ENCODE measurements around the gene BCL7B. TPM values are rescaled to one million over a fixed set of nuclear protein-coding genes. Genes with fewer than 3 reads are reported as not detected.

BCL7B gene
- total and polyA plus RNA-seq, 8 donors: 27.9 to 57.8 (median 33.5) TPM

DNA sequence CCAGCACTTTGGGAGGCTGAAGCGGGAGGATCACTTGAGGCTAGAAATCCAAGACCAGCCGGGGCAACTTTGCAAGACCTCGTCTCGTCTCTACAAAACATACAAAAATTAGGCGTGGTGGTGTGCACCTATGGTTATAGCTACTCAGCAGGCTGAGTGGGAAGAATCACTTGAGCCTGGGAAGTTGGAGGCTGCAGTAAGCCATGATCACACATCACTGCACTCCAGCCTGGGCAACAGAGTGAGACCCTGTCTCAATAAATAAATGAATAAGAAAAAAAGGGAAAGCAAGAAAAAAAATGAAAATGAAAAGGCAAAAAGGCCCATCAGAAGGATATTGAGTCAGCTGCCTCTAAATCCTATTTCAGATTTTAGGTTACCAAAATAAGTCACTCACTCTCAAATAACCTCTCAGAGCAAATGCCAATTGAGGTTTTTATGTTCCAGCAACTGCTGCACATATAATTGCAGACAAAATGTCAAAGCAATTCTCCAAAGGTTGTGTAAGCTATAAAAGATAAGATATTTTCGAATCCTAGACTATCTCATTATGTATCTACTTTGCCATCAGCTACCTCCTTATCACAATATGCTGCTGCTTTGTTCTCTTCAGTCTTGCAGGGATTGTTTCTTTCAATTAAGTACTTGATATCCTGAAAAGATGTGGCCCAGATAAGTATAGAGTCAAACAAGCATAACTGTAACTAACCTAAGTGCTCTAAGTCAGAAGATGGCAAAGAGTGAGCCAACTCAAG lies 40.1 kb downstream of the BCL7B start:
- ATAC-seq: no peak

DNA sequence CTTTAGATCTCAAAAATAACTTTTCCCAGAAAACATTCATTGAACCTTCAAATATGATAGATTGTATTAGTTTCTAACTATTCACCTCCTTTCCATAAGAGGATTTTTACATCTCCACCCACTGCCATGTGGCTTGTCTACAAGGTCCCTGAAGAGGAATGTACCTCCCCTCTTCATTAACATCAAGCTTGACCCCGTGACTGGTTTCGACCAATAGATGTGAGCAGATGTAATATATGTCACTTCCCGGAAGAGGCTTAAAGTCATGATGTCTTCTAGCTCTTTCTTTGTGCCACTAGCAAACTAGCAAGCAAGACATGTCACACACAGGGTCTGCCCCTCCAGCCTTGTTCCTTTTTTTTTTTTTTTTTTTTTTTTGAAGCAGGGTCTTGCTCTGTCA lies 42.3 kb downstream of the BCL7B start:
- Histone ChIP-seq H3K27me3 (no peaks in the 10 kb centered on the region), H3K27ac (no peak overlapping the region), H3K36me3 (peaks cover 0 to 61% of the 10 kb centered on the region in 2 donors), H3K4me1 (peaks cover 25 to 31% of the 10 kb centered on the region in 2 donors), H3K4me3 (no peak overlapping the region), H3K9me3 (no peaks in the 10 kb centered on the region)
- TF ChIP-seq, protein P1, sequence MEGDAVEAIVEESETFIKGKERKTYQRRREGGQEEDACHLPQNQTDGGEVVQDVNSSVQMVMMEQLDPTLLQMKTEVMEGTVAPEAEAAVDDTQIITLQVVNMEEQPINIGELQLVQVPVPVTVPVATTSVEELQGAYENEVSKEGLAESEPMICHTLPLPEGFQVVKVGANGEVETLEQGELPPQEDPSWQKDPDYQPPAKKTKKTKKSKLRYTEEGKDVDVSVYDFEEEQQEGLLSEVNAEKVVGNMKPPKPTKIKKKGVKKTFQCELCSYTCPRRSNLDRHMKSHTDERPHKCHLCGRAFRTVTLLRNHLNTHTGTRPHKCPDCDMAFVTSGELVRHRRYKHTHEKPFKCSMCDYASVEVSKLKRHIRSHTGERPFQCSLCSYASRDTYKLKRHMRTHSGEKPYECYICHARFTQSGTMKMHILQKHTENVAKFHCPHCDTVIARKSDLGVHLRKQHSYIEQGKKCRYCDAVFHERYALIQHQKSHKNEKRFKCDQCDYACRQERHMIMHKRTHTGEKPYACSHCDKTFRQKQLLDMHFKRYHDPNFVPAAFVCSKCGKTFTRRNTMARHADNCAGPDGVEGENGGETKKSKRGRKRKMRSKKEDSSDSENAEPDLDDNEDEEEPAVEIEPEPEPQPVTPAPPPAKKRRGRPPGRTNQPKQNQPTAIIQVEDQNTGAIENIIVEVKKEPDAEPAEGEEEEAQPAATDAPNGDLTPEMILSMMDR (IDR thresholded peaks at IDR 0.05): no peak
- ATAC-seq (no peak), DNase-seq (no peak)
- intact Hi-C loops (cut with DNase I): no loop called here

More for the DNA sequence above, 40.1 kb downstream of the BCL7B start:
- H3K4me3 ChIP-seq: no peak overlapping the region
- intact Hi-C loops (cut with DNase I): no loop called here
- no peak overlapping the region for H3K27ac ChIP-seq
- H3K36me3 ChIP-seq: peaks cover 0 to 50% of the 10 kb centered on the region in 2 donors
- H3K9me3 ChIP-seq: no peaks in the 10 kb centered on the region
- no peak for DNase-seq
- TF ChIP-seq, protein P1 (IDR thresholded peaks at IDR 0.05): no peak
- H3K4me1 ChIP-seq: peaks cover 28 to 43% of the 10 kb centered on the region in 2 donors
- H3K27me3 ChIP-seq: no peaks in the 10 kb centered on the region

DNA sequence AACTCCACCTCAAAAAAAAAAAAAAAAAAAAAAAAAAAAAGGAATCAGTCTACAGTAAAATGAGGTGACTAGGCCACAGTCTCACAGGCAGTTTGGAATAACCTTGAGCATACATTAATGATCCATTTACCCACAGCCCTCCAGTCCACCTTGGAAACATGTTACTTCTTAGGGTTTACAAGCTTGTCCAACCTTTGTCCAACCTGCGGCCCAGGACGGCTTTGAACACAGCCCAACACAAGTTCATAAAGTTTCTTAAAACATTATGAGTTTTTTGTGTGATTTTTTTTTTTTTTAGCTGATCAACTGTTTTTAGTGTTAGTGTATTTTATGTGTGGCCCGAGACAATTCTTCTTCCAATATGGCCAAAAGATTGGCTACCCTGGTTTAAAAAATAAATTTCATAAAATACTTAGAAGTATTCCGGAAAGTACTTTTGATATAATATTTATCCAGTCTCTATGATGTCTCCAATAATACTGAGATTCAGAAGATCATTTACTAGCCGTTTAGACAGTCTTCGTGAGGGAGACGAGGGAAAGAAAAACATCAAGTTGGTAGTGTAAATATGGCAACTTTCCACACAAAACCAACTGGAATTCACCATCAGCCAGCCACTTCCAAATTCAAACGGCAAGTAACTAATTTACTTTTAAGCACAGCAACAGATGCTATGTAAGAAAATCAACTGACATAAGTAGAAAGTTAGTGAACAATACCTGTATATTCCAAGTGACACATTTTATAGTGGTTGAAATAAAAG lies 45.3 kb downstream of the BCL7B start:
- Histone ChIP-seq H3K9me3 (no peaks in the 10 kb centered on the region), H3K4me1 (peaks cover 0 to under 1% of the 10 kb centered on the region in 2 donors), H3K4me3 (no peak overlapping the region), H3K27ac (no peak overlapping the region), H3K36me3 (peaks cover 0 to 81% of the 10 kb centered on the region in 2 donors), H3K27me3 (no peaks in the 10 kb centered on the region)
- no peak for DNase-seq
- no peak for ATAC-seq
- intact Hi-C loops (cut with DNase I): no loop called here
- TF ChIP-seq, protein P1 (IDR thresholded peaks at IDR 0.05): no peak

DNA sequence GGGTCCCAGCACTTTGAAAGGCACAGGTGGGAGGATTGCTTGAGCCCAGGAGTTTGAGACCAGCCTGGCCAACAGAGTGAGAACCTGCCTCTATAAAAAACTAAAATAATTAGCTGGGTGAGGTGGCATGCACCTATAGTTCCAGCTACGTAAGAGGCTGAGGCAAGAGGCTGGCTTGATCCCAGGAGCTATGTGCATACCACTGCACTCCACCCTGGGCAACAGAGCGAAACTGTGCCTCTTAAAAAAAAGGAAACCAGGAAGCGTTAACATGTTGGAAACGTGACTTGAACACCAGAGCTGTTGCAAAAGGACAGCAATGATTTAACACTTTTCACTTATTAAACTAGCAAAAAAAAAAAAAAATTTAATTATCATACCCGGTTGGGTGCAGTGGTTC lies 48.0 kb downstream of the BCL7B start:
- no peak overlapping the region for H3K27ac ChIP-seq
- H3K36me3 ChIP-seq: peaks cover 0 to 81% of the 10 kb centered on the region in 2 donors
- no peak overlapping the region for H3K4me3 ChIP-seq
- intact Hi-C loops (cut with DNase I): no loop called here
- no peaks in the 10 kb centered on the region for H3K4me1 ChIP-seq
- DNase-seq (peak in 1 of 4 donors; percentile 65), ATAC-seq (peak; percentile 92)
- no peaks in the 10 kb centered on the region for H3K9me3 ChIP-seq
- no peaks in the 10 kb centered on the region for H3K27me3 ChIP-seq
- TF ChIP-seq, protein P1 (IDR thresholded peaks at IDR 0.05): no peak

DNA sequence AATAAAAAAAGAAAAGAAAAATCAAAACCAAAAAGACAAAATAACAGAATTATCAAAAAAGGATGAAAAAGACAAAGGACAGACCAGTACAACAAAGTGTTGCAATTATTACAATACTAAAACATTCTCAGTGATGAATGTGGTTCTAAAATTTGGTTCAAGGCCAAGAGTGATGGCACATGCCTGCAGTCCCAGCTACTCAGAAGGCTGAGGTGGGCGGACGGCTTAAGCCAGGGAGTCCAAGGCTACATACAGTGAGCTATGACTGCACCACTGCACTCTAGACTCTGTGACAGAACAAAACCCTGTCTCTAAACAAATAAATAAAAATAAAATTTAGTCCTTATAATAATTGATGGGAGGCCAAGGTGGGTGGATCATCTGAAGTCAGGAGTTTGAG lies 49.9 kb downstream of the BCL7B start:
- TF ChIP-seq, protein P1 (IDR thresholded peaks at IDR 0.05): no peak
- intact Hi-C loops (cut with DNase I): no loop called here
- Histone ChIP-seq H3K4me3 (no peak overlapping the region), H3K4me1 (no peaks in the 10 kb centered on the region), H3K36me3 (peaks cover 0 to 88% of the 10 kb centered on the region in 2 donors), H3K27ac (no peak overlapping the region), H3K9me3 (no peaks in the 10 kb centered on the region), H3K27me3 (no peaks in the 10 kb centered on the region)
- DNase-seq (no peak), ATAC-seq (no peak)

Data from left lung (tissue), 10 donors.